SK-N-SH (cell line): ENCODE measurements around the gene ZNF415.
"Not testable (repeated sequence)": the region's sequence is repeated elsewhere in the genome, so short reads cannot be mapped to it uniquely, and the experiment has no call there.

ENCODE experiments used
- FOXM1 ChIP-seq: IDR thresholded peaks from 2 replicates; pipeline ENCODE4 v1.4.0; 2012; ENCODE audit warnings: low read depth, mild to moderate bottlenecking
- TF ChIP-seq, protein P1 (sequence below): IDR thresholded peaks from 2 replicates; pipeline ENCODE4 v1.4.0; 2012; ENCODE audit warnings: low read depth, borderline replicate concordance

DNA sequence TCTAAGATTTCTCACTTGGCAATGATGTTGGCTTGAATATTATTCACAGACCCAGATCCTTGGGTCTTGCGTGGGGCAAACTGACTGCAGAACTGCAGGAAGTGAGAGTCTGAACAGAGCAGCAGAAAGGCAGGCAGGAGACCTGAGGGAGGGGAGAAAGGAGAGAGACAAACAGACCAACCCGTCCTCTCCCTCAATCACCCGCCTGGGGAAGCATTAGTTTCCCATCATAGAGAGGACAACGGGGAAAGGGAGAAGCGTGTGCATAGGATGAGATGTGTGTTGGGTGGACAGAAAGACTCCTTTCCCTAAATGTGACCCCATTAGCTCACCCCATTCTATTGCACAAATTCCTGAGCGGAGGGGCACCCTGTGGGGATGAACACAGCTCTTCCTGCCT lies 36.1 kb downstream of the ZNF415 start:
- TF ChIP-seq, protein P1, sequence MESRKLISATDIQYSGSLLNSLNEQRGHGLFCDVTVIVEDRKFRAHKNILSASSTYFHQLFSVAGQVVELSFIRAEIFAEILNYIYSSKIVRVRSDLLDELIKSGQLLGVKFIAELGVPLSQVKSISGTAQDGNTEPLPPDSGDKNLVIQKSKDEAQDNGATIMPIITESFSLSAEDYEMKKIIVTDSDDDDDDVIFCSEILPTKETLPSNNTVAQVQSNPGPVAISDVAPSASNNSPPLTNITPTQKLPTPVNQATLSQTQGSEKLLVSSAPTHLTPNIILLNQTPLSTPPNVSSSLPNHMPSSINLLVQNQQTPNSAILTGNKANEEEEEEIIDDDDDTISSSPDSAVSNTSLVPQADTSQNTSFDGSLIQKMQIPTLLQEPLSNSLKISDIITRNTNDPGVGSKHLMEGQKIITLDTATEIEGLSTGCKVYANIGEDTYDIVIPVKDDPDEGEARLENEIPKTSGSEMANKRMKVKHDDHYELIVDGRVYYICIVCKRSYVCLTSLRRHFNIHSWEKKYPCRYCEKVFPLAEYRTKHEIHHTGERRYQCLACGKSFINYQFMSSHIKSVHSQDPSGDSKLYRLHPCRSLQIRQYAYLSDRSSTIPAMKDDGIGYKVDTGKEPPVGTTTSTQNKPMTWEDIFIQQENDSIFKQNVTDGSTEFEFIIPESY, result not testable (repeated sequence)
- TF ChIP-seq FOXM1, result not testable (repeated sequence)
